Measurements from ENCODE around the gene LLGL1.
A peak's percentile ranks its signal among the peaks of the same experiment; 100 is the strongest.

LLGL1 gene

GRCh38 chr17:18218756-18219415 lies 6.5 kb upstream of the LLGL1 start:
- no peak for DNase-seq (ENCODE audit: extremely low spot score)
- POLR2A ChIA-PET, result interaction anchor here (1.0 to 1.3 kb wide), 2 partner anchors 35 to 40 kb away, joined by 3 to 4 read pairs; partner anchors contain the start of genes ALKBH5 and FLII
- CTCF ChIA-PET, result interaction anchor here (0.6 kb wide), 2 partner anchors 50 to 124 kb away, joined by 4 to 5 read pairs; no protein-coding TSS in a partner anchor
- no peak for TF ChIP-seq L3MBTL2 (conservative IDR thresholded peaks at IDR 0.05)

GRCh38 chr17:18224053-18224386 lies 1.4 kb upstream of the LLGL1 start:
- DNase-seq (ENCODE audit: extremely low spot score), result no peak
- TF ChIP-seq NFRKB (IDR thresholded peaks at IDR 0.05) (no peak), LEF1 (IDR thresholded peaks at IDR 0.05; ENCODE audit: borderline replicate concordance) (no peak), ZNF384 (IDR thresholded peaks at IDR 0.05) (no peak), HDGF (IDR thresholded peaks at IDR 0.05; ENCODE audit: borderline replicate concordance) (no peak), CTBP1 (IDR thresholded peaks at IDR 0.05; ENCODE audit: borderline replicate concordance) (no peak)
- POLR2A ChIA-PET, result interaction anchor here (0.6 to 2.0 kb wide), 5 partner anchors 11 to 91 kb away, joined by 3 to 13 read pairs (median 3); partner anchors contain the start of genes ALKBH5, MIEF2, SMCR8 and TOP3A
- CTCF ChIA-PET, result interaction anchor here (0.6 kb wide), 2 partner anchors 54 to 402 kb away, joined by 3 read pairs; no protein-coding TSS in a partner anchor

GRCh38 chr17:18224387-18225120 lies 881 bp upstream of the LLGL1 start:
- TF ChIP-seq TARDBP (IDR thresholded peaks at IDR 0.05) (no peak), SP1 (IDR thresholded peaks at IDR 0.05) (no peak), CTBP1 (IDR thresholded peaks at IDR 0.05; ENCODE audit: borderline replicate concordance) (no peak), ZNF384 (IDR thresholded peaks at IDR 0.05) (no peak), ELF4 (IDR thresholded peaks at IDR 0.05) (no peak), BHLHE40 (IDR thresholded peaks at IDR 0.05; ENCODE audit: borderline replicate concordance) (no peak), FOXM1 (IDR thresholded peaks at IDR 0.05; ENCODE audit: borderline replicate concordance) (no peak), FOXK2 (IDR thresholded peaks at IDR 0.05) (no peak), SUZ12 (IDR thresholded peaks at IDR 0.05) (no peak), HDGF (IDR thresholded peaks at IDR 0.05; ENCODE audit: borderline replicate concordance) (no peak)
- TF ChIP-seq, protein P1, sequence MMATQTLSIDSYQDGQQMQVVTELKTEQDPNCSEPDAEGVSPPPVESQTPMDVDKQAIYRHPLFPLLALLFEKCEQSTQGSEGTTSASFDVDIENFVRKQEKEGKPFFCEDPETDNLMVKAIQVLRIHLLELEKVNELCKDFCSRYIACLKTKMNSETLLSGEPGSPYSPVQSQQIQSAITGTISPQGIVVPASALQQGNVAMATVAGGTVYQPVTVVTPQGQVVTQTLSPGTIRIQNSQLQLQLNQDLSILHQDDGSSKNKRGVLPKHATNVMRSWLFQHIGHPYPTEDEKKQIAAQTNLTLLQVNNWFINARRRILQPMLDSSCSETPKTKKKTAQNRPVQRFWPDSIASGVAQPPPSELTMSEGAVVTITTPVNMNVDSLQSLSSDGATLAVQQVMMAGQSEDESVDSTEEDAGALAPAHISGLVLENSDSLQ (IDR thresholded peaks at IDR 0.05), result no peak
- peak; percentile 16 for DNase-seq (ENCODE audit: extremely low spot score)
- ChIA-PET POLR2A (interaction anchor here (0.8 to 2.0 kb wide), 5 partner anchors 12 to 90 kb away, joined by 3 to 13 read pairs (median 4); partner anchors contain the start of genes ALKBH5, MIEF2 and TOP3A), CTCF (interaction anchor here (0.6 kb wide), 2 partner anchors 55 to 402 kb away, joined by 3 read pairs; no protein-coding TSS in a partner anchor)

DNA sequence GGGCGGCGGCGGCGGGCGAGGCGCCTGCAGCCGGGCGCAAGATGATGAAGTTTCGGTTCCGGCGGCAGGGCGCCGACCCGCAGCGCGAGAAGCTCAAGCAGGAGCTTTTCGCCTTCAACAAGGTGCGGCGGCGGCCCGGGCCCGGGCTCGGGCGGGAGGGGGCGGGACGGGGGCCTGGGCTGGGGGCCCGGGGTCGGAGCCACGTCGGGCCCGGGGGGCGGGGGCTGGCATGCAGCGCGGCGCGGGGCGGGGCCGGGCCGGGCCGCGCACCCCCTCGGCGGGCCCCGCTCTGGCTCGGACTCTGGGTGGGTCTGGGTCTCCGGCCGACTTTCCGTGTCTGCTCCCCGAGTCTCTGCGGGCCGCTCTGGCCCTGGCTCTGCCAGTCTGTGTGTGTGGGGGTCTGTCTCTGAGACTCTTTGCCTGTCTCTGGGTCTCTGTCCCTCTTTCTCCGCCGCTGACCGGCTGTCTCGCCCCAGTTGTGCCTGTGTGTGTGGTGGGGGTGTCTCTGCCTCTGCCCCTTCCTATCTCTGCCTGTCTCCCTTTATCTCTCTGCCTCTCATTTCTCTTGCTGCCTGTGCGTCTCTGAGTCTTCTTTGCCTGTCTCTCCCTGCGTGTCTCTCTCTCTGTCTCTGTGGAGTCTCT lies 328 bp downstream of the LLGL1 start:
- ChIA-PET CTCF (no interaction called here), POLR2A (interaction anchor here (0.9 to 1.5 kb wide), 2 partner anchors 29 to 89 kb away, joined by 3 to 5 read pairs; partner anchors contain the start of gene TOP3A)
- TF ChIP-seq TARDBP (IDR thresholded peaks at IDR 0.05) (no peak), NFRKB (IDR thresholded peaks at IDR 0.05) (no peak), LEF1 (IDR thresholded peaks at IDR 0.05; ENCODE audit: borderline replicate concordance) (no peak)
- TF ChIP-seq, protein P1 (IDR thresholded peaks at IDR 0.05), result no peak
- peak; percentile 18 for DNase-seq (ENCODE audit: extremely low spot score)

DNA sequence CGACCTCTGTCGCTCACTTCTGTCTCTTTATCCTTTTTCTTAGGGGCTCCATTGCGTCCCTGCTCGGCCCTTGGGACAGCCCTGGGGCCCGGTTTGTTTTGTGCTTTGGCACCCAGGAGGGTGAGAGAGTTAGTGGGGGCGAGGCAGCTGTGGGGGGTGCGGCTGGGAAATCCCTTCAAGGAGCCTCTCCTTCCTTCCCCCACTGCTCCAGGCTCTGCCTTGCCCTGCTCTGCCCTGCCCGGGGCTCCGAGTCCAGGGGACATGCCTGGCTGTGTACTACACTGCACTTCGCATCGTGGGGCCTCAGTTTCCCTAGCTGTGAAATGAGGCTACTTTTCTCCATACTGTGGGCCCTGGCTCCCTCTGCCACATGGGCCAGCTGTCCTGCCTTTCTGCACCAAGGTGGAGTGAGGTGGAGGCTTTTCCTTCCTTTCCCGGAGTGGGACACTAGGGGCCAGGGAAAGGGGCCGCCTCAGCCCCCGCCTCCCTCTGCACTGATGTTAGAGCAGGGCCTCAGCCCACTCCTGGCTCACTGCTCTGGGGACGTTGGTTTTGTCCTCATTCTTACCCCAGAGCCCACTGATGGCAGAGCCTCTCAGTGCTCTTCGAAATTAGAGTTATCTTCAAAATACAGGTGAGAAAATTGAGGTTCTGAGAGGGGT lies 980 bp downstream of the LLGL1 start:
- TF ChIP-seq ZNF384 (IDR thresholded peaks at IDR 0.05), result no peak
- no peak for TF ChIP-seq L3MBTL2 (conservative IDR thresholded peaks at IDR 0.05)
- TF ChIP-seq FOXK2 (IDR thresholded peaks at IDR 0.05), result no peak
- TF ChIP-seq TARDBP (IDR thresholded peaks at IDR 0.05), result no peak
- TF ChIP-seq NFRKB (IDR thresholded peaks at IDR 0.05), result no peak
- no peak for TF ChIP-seq ELF4 (IDR thresholded peaks at IDR 0.05)
- no peak for TF ChIP-seq BHLHE40 (IDR thresholded peaks at IDR 0.05; ENCODE audit: borderline replicate concordance)
- TF ChIP-seq FOXA1 (IDR thresholded peaks at IDR 0.05), result no peak
- TF ChIP-seq, protein P1 (IDR thresholded peaks at IDR 0.05), result no peak
- no peak for TF ChIP-seq CTBP1 (IDR thresholded peaks at IDR 0.05; ENCODE audit: borderline replicate concordance)
- no peak for TF ChIP-seq HDGF (IDR thresholded peaks at IDR 0.05; ENCODE audit: borderline replicate concordance)
- TF ChIP-seq ARNT (IDR thresholded peaks at IDR 0.05), result no peak
- TF ChIP-seq SP1 (IDR thresholded peaks at IDR 0.05), result no peak
- no peak for TF ChIP-seq LEF1 (IDR thresholded peaks at IDR 0.05; ENCODE audit: borderline replicate concordance)
- TF ChIP-seq FOXM1 (IDR thresholded peaks at IDR 0.05; ENCODE audit: borderline replicate concordance), result no peak
- no peak for TF ChIP-seq SUZ12 (IDR thresholded peaks at IDR 0.05)
- no peak for DNase-seq (ENCODE audit: extremely low spot score)
- POLR2A ChIA-PET, result interaction anchor here (0.9 kb wide), 1 partner anchor 29 kb away, joined by 3 read pairs; no protein-coding TSS in a partner anchor
- CTCF ChIA-PET, result no interaction called here
